ENCODE data around the gene SLIT3.

Gene SLIT3

GRCh38 chr5:169299191-169299662 is 1.7 kb downstream of the SLIT3 start:
- no peaks in the 10 kb centered on the region for H3K9me3 ChIP-seq (ENCODE audit: control insufficient read depth in 1 of 2, low read length in 2 of 2)
- H3K4me3 ChIP-seq (ENCODE audit: low read depth in 1 of 2, low read length in 2 of 2), result peak overlapping the region; percentile 54 to 73
- H3K27me3 ChIP-seq (ENCODE audit: low read depth, low read length), result no peaks in the 10 kb centered on the region
- no peaks in the 10 kb centered on the region for H3K36me3 ChIP-seq (ENCODE audit: control insufficient read depth in 1 of 2, insufficient read depth in 2 of 2, low read length in 2 of 2)
- H3K27ac ChIP-seq (ENCODE audit: low read length), result peak overlapping the region; percentile 34
- H3K4me1 ChIP-seq (ENCODE audit: control insufficient read depth in 1 of 2, insufficient read depth in 2 of 2, low read length in 2 of 2), result peaks cover 4 to 23% of the 10 kb centered on the region in 2 donors

DNA sequence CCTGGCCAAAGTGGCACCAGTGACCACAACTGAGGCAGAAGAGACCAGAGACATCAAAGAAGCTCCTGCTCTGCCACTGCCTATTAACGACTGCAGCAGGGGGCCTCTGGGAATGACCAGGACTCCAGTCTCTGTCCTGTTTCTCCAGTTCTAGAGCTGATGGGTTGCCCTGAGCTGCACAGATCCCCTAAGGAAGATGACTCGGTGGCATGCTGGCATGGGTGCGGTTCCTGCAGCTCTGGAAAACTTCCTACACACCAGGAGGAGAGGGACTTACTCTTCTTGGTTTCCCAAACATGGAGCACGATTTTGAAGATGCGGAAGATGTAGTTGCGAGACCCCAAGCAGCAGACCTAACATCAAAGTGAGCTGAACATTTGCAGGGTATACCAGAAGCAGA is 2.7 kb downstream of the SLIT3 start:
- H3K27ac ChIP-seq (ENCODE audit: low read length), result no peak overlapping the region

GRCh38 chr5:169296419-169297143 is 4.4 kb downstream of the SLIT3 start:
- H3K4me3 ChIP-seq (ENCODE audit: low read depth in 1 of 2, low read length in 2 of 2), result no peak overlapping the region
- no peaks in the 10 kb centered on the region for H3K9me3 ChIP-seq (ENCODE audit: control insufficient read depth in 1 of 2, low read length in 2 of 2)
- H3K36me3 ChIP-seq (ENCODE audit: control insufficient read depth in 1 of 2, insufficient read depth in 2 of 2, low read length in 2 of 2), result no peaks in the 10 kb centered on the region
- H3K4me1 ChIP-seq (ENCODE audit: control insufficient read depth in 1 of 2, insufficient read depth in 2 of 2, low read length in 2 of 2), result peaks cover 4 to 15% of the 10 kb centered on the region in 2 donors
- H3K27me3 ChIP-seq (ENCODE audit: low read depth, low read length), result no peaks in the 10 kb centered on the region
- peak overlapping the region; percentile 22 for H3K27ac ChIP-seq (ENCODE audit: low read length)

More for the DNA sequence above, 2.7 kb downstream of the SLIT3 start:
- Histone ChIP-seq H3K9me3 (ENCODE audit: control insufficient read depth in 1 of 2, low read length in 2 of 2) (no peaks in the 10 kb centered on the region), H3K4me1 (ENCODE audit: control insufficient read depth in 1 of 2, insufficient read depth in 2 of 2, low read length in 2 of 2) (peaks cover 4 to 23% of the 10 kb centered on the region in 2 donors), H3K4me3 (ENCODE audit: low read depth in 1 of 2, low read length in 2 of 2) (peak overlapping the region in 1 of 2 donors; percentile 54), H3K27me3 (ENCODE audit: low read depth, low read length) (no peaks in the 10 kb centered on the region), H3K36me3 (ENCODE audit: control insufficient read depth in 1 of 2, insufficient read depth in 2 of 2, low read length in 2 of 2) (no peaks in the 10 kb centered on the region)

DNA sequence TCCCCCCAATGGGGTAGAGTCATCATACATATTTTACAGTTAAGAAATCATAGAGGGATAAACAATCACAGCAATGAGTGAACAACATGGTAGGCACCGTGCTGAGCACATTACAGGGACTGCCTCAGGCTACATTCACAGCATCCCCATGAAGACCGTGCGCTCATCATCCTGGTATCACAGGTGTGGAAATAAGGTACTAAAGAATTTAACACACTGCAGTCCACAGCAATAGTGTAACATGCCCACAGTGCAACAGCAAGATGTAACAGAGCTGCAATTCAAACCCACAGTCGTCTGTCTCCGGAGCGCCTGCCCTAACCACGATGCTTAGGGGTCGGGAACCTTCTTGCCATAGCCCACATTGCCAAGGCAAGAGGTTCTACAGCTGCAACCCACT is 5.6 kb downstream of the SLIT3 start:
- no peaks in the 10 kb centered on the region for H3K27me3 ChIP-seq (ENCODE audit: low read depth, low read length)
- H3K9me3 ChIP-seq (ENCODE audit: control insufficient read depth in 1 of 2, low read length in 2 of 2), result no peaks in the 10 kb centered on the region
- peaks cover 4 to 15% of the 10 kb centered on the region in 2 donors for H3K4me1 ChIP-seq (ENCODE audit: control insufficient read depth in 1 of 2, insufficient read depth in 2 of 2, low read length in 2 of 2)
- no peaks in the 10 kb centered on the region for H3K36me3 ChIP-seq (ENCODE audit: control insufficient read depth in 1 of 2, insufficient read depth in 2 of 2, low read length in 2 of 2)
- no peak overlapping the region for H3K27ac ChIP-seq (ENCODE audit: low read length)
- H3K4me3 ChIP-seq (ENCODE audit: low read depth in 1 of 2, low read length in 2 of 2), result no peak overlapping the region

- Histone ChIP-seq H3K9me3 (ENCODE audit: control insufficient read depth in 1 of 2, low read length in 2 of 2) (no peaks in the 10 kb centered on the region), H3K4me1 (ENCODE audit: control insufficient read depth in 1 of 2, insufficient read depth in 2 of 2, low read length in 2 of 2) (peaks cover 4 to 20% of the 10 kb centered on the region in 2 donors), H3K36me3 (ENCODE audit: control insufficient read depth in 1 of 2, insufficient read depth in 2 of 2, low read length in 2 of 2) (no peaks in the 10 kb centered on the region), H3K27me3 (ENCODE audit: low read depth, low read length) (no peaks in the 10 kb centered on the region), H3K4me3 (ENCODE audit: low read depth in 1 of 2, low read length in 2 of 2) (no peak overlapping the region), H3K27ac (ENCODE audit: low read length) (no peak overlapping the region)
These were observed 6.3 kb downstream of the SLIT3 start for GRCh38 chr5:169294621-169295020.

DNA sequence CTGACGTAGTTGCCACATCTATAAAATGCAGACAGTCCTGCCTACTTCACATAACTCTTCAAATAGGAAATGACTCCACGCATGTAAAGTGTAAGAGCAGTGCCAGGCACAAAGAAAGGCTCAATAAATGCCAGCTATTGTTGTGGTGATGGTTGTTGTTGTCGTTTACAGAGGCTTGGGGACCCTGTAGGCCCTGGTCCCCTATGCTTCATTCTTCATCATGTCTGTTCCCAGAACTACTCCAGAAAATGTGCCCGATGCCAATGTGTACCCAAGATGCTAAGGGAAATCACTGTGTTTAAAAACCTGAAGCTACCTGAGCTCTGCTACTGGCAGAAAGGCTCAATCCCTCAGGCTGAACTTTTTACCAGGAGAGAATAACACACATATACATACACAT is 9.1 kb downstream of the SLIT3 start:
- no peak overlapping the region for H3K4me3 ChIP-seq (ENCODE audit: low read depth in 1 of 2, low read length in 2 of 2)
- no peaks in the 10 kb centered on the region for H3K36me3 ChIP-seq (ENCODE audit: control insufficient read depth in 1 of 2, insufficient read depth in 2 of 2, low read length in 2 of 2)
- H3K27ac ChIP-seq (ENCODE audit: low read length), result no peak overlapping the region
- H3K9me3 ChIP-seq (ENCODE audit: control insufficient read depth in 1 of 2, low read length in 2 of 2), result no peaks in the 10 kb centered on the region
- no peaks in the 10 kb centered on the region for H3K27me3 ChIP-seq (ENCODE audit: low read depth, low read length)
- peaks cover 0 to 30% of the 10 kb centered on the region in 2 donors for H3K4me1 ChIP-seq (ENCODE audit: control insufficient read depth in 1 of 2, insufficient read depth in 2 of 2, low read length in 2 of 2)

DNA sequence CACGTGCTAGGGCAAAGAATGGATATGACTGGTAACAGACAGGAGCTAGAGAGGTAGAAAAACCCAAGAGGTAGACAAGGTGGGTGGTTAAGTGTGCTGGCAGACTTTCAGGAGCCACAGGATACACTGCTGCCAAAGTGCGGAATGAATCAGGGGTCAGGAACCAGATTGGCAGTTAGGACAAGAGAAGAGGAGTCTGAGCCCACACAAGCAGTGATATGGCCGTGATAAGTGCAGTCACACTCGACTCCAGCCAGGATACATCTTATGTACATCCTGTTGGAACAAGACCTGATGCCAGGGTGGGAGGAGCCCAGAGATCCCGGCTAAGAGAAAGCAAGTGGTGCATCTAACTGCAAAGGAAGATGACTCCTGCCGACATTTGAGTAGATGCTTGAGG is 10.0 kb downstream of the SLIT3 start:
- H3K27me3 ChIP-seq (ENCODE audit: low read depth, low read length), result no peaks in the 10 kb centered on the region
- no peaks in the 10 kb centered on the region for H3K36me3 ChIP-seq (ENCODE audit: control insufficient read depth in 1 of 2, insufficient read depth in 2 of 2, low read length in 2 of 2)
- no peak overlapping the region for H3K4me3 ChIP-seq (ENCODE audit: low read depth in 1 of 2, low read length in 2 of 2)
- H3K9me3 ChIP-seq (ENCODE audit: control insufficient read depth in 1 of 2, low read length in 2 of 2), result peaks cover 0 to 1% of the 10 kb centered on the region in 2 donors
- no peak overlapping the region for H3K27ac ChIP-seq (ENCODE audit: low read length)
- peaks cover 0 to 29% of the 10 kb centered on the region in 2 donors for H3K4me1 ChIP-seq (ENCODE audit: control insufficient read depth in 1 of 2, insufficient read depth in 2 of 2, low read length in 2 of 2)

DNA sequence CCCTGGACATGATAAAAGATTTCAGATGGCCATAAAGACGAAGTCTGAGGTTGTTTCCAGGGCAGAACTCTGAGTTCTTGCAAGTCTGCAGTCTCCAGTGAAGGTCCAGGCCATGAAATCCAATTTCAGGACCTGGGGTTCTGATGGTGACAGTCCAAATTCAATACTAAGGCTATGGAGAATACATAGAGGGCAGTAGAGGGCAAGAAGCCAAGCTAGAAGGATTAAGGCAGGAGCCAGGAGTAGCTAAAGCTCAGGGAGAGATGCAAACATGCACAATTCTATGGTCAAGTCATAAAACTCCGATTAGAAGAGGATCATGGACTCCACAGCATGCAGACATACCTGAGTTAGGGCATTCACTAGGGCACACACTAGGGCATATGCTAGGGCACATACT is 11.4 kb downstream of the SLIT3 start:
- Histone ChIP-seq H3K27ac (ENCODE audit: low read length) (no peak overlapping the region), H3K4me1 (ENCODE audit: control insufficient read depth in 1 of 2, insufficient read depth in 2 of 2, low read length in 2 of 2) (peaks cover 0 to 29% of the 10 kb centered on the region in 2 donors)

GRCh38 chr5:169288066-169288930 is 12.6 kb downstream of the SLIT3 start:
- H3K4me1 ChIP-seq (ENCODE audit: control insufficient read depth in 1 of 2, insufficient read depth in 2 of 2, low read length in 2 of 2), result peaks cover 0 to 29% of the 10 kb centered on the region in 2 donors
- no peaks in the 10 kb centered on the region for H3K36me3 ChIP-seq (ENCODE audit: control insufficient read depth in 1 of 2, insufficient read depth in 2 of 2, low read length in 2 of 2)
- no peaks in the 10 kb centered on the region for H3K27me3 ChIP-seq (ENCODE audit: low read depth, low read length)
- peak overlapping the region; percentile 73 for H3K27ac ChIP-seq (ENCODE audit: low read length)
- H3K4me3 ChIP-seq (ENCODE audit: low read depth in 1 of 2, low read length in 2 of 2), result no peak overlapping the region
- peaks cover 0 to 5% of the 10 kb centered on the region in 2 donors for H3K9me3 ChIP-seq (ENCODE audit: control insufficient read depth in 1 of 2, low read length in 2 of 2)

More for the DNA sequence above, 11.4 kb downstream of the SLIT3 start:
- no peaks in the 10 kb centered on the region for H3K27me3 ChIP-seq (ENCODE audit: low read depth, low read length)
- no peaks in the 10 kb centered on the region for H3K36me3 ChIP-seq (ENCODE audit: control insufficient read depth in 1 of 2, insufficient read depth in 2 of 2, low read length in 2 of 2)
- peaks cover 0 to 5% of the 10 kb centered on the region in 2 donors for H3K9me3 ChIP-seq (ENCODE audit: control insufficient read depth in 1 of 2, low read length in 2 of 2)
- no peak overlapping the region for H3K4me3 ChIP-seq (ENCODE audit: low read depth in 1 of 2, low read length in 2 of 2)

DNA sequence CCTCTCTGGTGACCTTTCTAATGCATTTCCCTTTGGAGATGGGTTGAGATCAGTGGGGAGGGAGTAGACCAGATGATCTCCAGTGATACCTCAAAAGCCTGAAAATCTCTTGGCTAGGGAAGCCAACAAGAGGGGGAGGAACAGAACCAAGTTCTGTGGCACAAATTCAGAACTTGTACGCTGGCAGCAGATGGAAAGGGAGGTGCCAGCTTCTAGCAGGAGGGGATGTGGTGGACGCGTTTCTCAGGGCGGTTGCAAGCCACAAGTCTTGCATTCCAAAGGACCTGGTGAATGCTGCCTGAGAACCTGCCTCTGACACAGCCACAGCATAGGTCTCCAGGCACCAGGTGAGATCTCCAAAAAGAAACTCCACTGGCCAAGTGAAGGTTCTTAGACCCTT is 13.4 kb downstream of the SLIT3 start:
- no peaks in the 10 kb centered on the region for H3K36me3 ChIP-seq (ENCODE audit: control insufficient read depth in 1 of 2, insufficient read depth in 2 of 2, low read length in 2 of 2)
- peaks cover 0 to 30% of the 10 kb centered on the region in 2 donors for H3K4me1 ChIP-seq (ENCODE audit: control insufficient read depth in 1 of 2, insufficient read depth in 2 of 2, low read length in 2 of 2)

GRCh38 chr5:169286572-169287300 is 14.2 kb downstream of the SLIT3 start:
- Histone ChIP-seq H3K27me3 (ENCODE audit: low read depth, low read length) (no peaks in the 10 kb centered on the region), H3K36me3 (ENCODE audit: control insufficient read depth in 1 of 2, insufficient read depth in 2 of 2, low read length in 2 of 2) (no peaks in the 10 kb centered on the region), H3K4me1 (ENCODE audit: control insufficient read depth in 1 of 2, insufficient read depth in 2 of 2, low read length in 2 of 2) (peaks cover 0 to 38% of the 10 kb centered on the region in 2 donors), H3K9me3 (ENCODE audit: control insufficient read depth in 1 of 2, low read length in 2 of 2) (peaks cover 0 to 5% of the 10 kb centered on the region in 2 donors), H3K27ac (ENCODE audit: low read length) (peak overlapping the region; percentile 64), H3K4me3 (ENCODE audit: low read depth in 1 of 2, low read length in 2 of 2) (peak overlapping the region in 1 of 2 donors; percentile 2)

More for the DNA sequence above, 13.4 kb downstream of the SLIT3 start:
- Histone ChIP-seq H3K27ac (ENCODE audit: low read length) (peak overlapping the region; percentile 64), H3K4me3 (ENCODE audit: low read depth in 1 of 2, low read length in 2 of 2) (no peak overlapping the region), H3K27me3 (ENCODE audit: low read depth, low read length) (no peaks in the 10 kb centered on the region), H3K9me3 (ENCODE audit: control insufficient read depth in 1 of 2, low read length in 2 of 2) (peaks cover 0 to 5% of the 10 kb centered on the region in 2 donors)
